ENCODE measurements around the gene RALGAPA2.

GRCh38 chr20:20466341-20466879, 246.0 kb downstream of the RALGAPA2 start:
- TF ChIP-seq CTCF (IDR thresholded peaks at IDR 0.05; ENCODE audit: low read length) (no peak), EZH2 (IDR thresholded peaks at IDR 0.05; ENCODE audit: borderline replicate concordance, low read length) (no peak)

Measured in OCI-LY1 (cell line).